Measurements from ENCODE around the gene MROH9.

The MROH9 gene

GRCh38 chr1:171081763-171082201, 146.4 kb downstream of the MROH9 start:
- H3K4me1 ChIP-seq (ENCODE audit: control insufficient read depth, insufficient read depth, low read length, poor library complexity, severe bottlenecking), result no peaks in the 10 kb centered on the region
- no peak overlapping the region for H3K4me3 ChIP-seq (ENCODE audit: extremely low read depth, insufficient read depth, low read length, poor library complexity, severe bottlenecking)
- H3K9me3 ChIP-seq (ENCODE audit: control insufficient read depth, low read length), result no peaks in the 10 kb centered on the region
- 90% methylated on average over 7 of the region's 7 CpGs for WGBS, 2 experiments (ENCODE audit: insufficient coverage in 2 of 2)
- H3K36me3 ChIP-seq (ENCODE audit: control insufficient read depth, insufficient read depth, low read length), result no peaks in the 10 kb centered on the region
- no peak overlapping the region for H3K27ac ChIP-seq (ENCODE audit: low read depth, low read length, severe bottlenecking)

GRCh38 chr1:171082606-171083005, 147.3 kb downstream of the MROH9 start:
- no peak overlapping the region for H3K27ac ChIP-seq (ENCODE audit: low read depth, low read length, severe bottlenecking)
- no CpG with 5 or more reads among the region's 1 CpG for WGBS, 2 experiments (ENCODE audit: insufficient coverage in 2 of 2)
- no peaks in the 10 kb centered on the region for H3K36me3 ChIP-seq (ENCODE audit: control insufficient read depth, insufficient read depth, low read length)
- H3K4me1 ChIP-seq (ENCODE audit: control insufficient read depth, insufficient read depth, low read length, poor library complexity, severe bottlenecking), result no peaks in the 10 kb centered on the region
- H3K4me3 ChIP-seq (ENCODE audit: extremely low read depth, insufficient read depth, low read length, poor library complexity, severe bottlenecking), result no peak overlapping the region
- H3K9me3 ChIP-seq (ENCODE audit: control insufficient read depth, low read length), result no peaks in the 10 kb centered on the region

GRCh38 chr1:171083222-171083621, 147.9 kb downstream of the MROH9 start:
- no peaks in the 10 kb centered on the region for H3K36me3 ChIP-seq (ENCODE audit: control insufficient read depth, insufficient read depth, low read length)
- no peaks in the 10 kb centered on the region for H3K4me1 ChIP-seq (ENCODE audit: control insufficient read depth, insufficient read depth, low read length, poor library complexity, severe bottlenecking)
- WGBS, 2 experiments (ENCODE audit: insufficient coverage in 2 of 2), result 91 to 92% methylated on average over 4 of the region's 5 CpGs
- H3K9me3 ChIP-seq (ENCODE audit: control insufficient read depth, low read length), result no peaks in the 10 kb centered on the region
- no peak overlapping the region for H3K27ac ChIP-seq (ENCODE audit: low read depth, low read length, severe bottlenecking)
- H3K4me3 ChIP-seq (ENCODE audit: extremely low read depth, insufficient read depth, low read length, poor library complexity, severe bottlenecking), result no peak overlapping the region

GRCh38 chr1:171084091-171084490, 148.8 kb downstream of the MROH9 start:
- no peak overlapping the region for H3K4me3 ChIP-seq (ENCODE audit: extremely low read depth, insufficient read depth, low read length, poor library complexity, severe bottlenecking)
- no peaks in the 10 kb centered on the region for H3K36me3 ChIP-seq (ENCODE audit: control insufficient read depth, insufficient read depth, low read length)
- no peak overlapping the region for H3K27ac ChIP-seq (ENCODE audit: low read depth, low read length, severe bottlenecking)
- H3K4me1 ChIP-seq (ENCODE audit: control insufficient read depth, insufficient read depth, low read length, poor library complexity, severe bottlenecking), result no peaks in the 10 kb centered on the region
- H3K9me3 ChIP-seq (ENCODE audit: control insufficient read depth, low read length), result no peaks in the 10 kb centered on the region

- no peak overlapping the region for H3K4me3 ChIP-seq (ENCODE audit: extremely low read depth, insufficient read depth, low read length, poor library complexity, severe bottlenecking)
- H3K36me3 ChIP-seq (ENCODE audit: control insufficient read depth, insufficient read depth, low read length), result no peaks in the 10 kb centered on the region
- H3K9me3 ChIP-seq (ENCODE audit: control insufficient read depth, low read length), result no peaks in the 10 kb centered on the region
- 100% methylated on average over 1 of the region's 2 CpGs; no CpG with 5 or more reads in 1 of the 2 experiments for WGBS, 2 experiments (ENCODE audit: insufficient coverage in 2 of 2)
- no peaks in the 10 kb centered on the region for H3K4me1 ChIP-seq (ENCODE audit: control insufficient read depth, insufficient read depth, low read length, poor library complexity, severe bottlenecking)
- no peak overlapping the region for H3K27ac ChIP-seq (ENCODE audit: low read depth, low read length, severe bottlenecking)
These were observed 149.5 kb downstream of the MROH9 start for GRCh38 chr1:171084870-171085269.

- no peaks in the 10 kb centered on the region for H3K9me3 ChIP-seq (ENCODE audit: control insufficient read depth, low read length)
- H3K27ac ChIP-seq (ENCODE audit: low read depth, low read length, severe bottlenecking), result no peak overlapping the region
- H3K4me3 ChIP-seq (ENCODE audit: extremely low read depth, insufficient read depth, low read length, poor library complexity, severe bottlenecking), result no peak overlapping the region
- no peaks in the 10 kb centered on the region for H3K4me1 ChIP-seq (ENCODE audit: control insufficient read depth, insufficient read depth, low read length, poor library complexity, severe bottlenecking)
- no peaks in the 10 kb centered on the region for H3K36me3 ChIP-seq (ENCODE audit: control insufficient read depth, insufficient read depth, low read length)
These were observed 152.6 kb downstream of the MROH9 start for GRCh38 chr1:171087896-171088295.

- 96 to 100% methylated on average over 2 to 4 of the region's 5 CpGs for WGBS, 2 experiments (ENCODE audit: insufficient coverage in 2 of 2)
- H3K4me1 ChIP-seq (ENCODE audit: control insufficient read depth, insufficient read depth, low read length, poor library complexity, severe bottlenecking), result no peaks in the 10 kb centered on the region
- H3K27ac ChIP-seq (ENCODE audit: low read depth, low read length, severe bottlenecking), result no peak within 1 kb of the TSS
- no peaks in the 10 kb centered on the region for H3K36me3 ChIP-seq (ENCODE audit: control insufficient read depth, insufficient read depth, low read length)
- H3K9me3 ChIP-seq (ENCODE audit: control insufficient read depth, low read length), result no peaks in the 10 kb centered on the region
- H3K4me3 ChIP-seq (ENCODE audit: extremely low read depth, insufficient read depth, low read length, poor library complexity, severe bottlenecking), result no peak within 1 kb of the TSS
These were observed 155.3 kb downstream of the MROH9 start, which contains the start of gene FMO3 for GRCh38 chr1:171090604-171091003. TSS of gene FMO3 (plus strand) at chr1:171090905. CDS start at chr1:171092659, 1,754 bp downstream.

GRCh38 chr1:171103862-171104261, 168.5 kb downstream of the MROH9 start:
- no peak overlapping the region for H3K4me3 ChIP-seq (ENCODE audit: extremely low read depth, insufficient read depth, low read length, poor library complexity, severe bottlenecking)
- no peaks in the 10 kb centered on the region for H3K4me1 ChIP-seq (ENCODE audit: control insufficient read depth, insufficient read depth, low read length, poor library complexity, severe bottlenecking)
- WGBS, 2 experiments (ENCODE audit: insufficient coverage in 2 of 2), result 100% methylated on average over 1 of the region's 1 CpG; no CpG with 5 or more reads in 1 of the 2 experiments
- H3K27ac ChIP-seq (ENCODE audit: low read depth, low read length, severe bottlenecking), result no peak overlapping the region
- H3K9me3 ChIP-seq (ENCODE audit: control insufficient read depth, low read length), result no peaks in the 10 kb centered on the region
- H3K36me3 ChIP-seq (ENCODE audit: control insufficient read depth, insufficient read depth, low read length), result no peaks in the 10 kb centered on the region

GRCh38 chr1:171107262-171107940, 172.1 kb downstream of the MROH9 start:
- WGBS, 2 experiments (ENCODE audit: insufficient coverage in 2 of 2), result 83% methylated on average over 2 of the region's 3 CpGs; no CpG with 5 or more reads in 1 of the 2 experiments
- Histone ChIP-seq H3K9me3 (ENCODE audit: control insufficient read depth, low read length) (no peaks in the 10 kb centered on the region), H3K27ac (ENCODE audit: low read depth, low read length, severe bottlenecking) (no peak overlapping the region)

GRCh38 chr1:171107969-171108368, 172.6 kb downstream of the MROH9 start:
- H3K36me3 ChIP-seq (ENCODE audit: control insufficient read depth, insufficient read depth, low read length), result no peaks in the 10 kb centered on the region
- H3K4me3 ChIP-seq (ENCODE audit: extremely low read depth, insufficient read depth, low read length, poor library complexity, severe bottlenecking), result no peak overlapping the region
- no peaks in the 10 kb centered on the region for H3K9me3 ChIP-seq (ENCODE audit: control insufficient read depth, low read length)
- no peaks in the 10 kb centered on the region for H3K4me1 ChIP-seq (ENCODE audit: control insufficient read depth, insufficient read depth, low read length, poor library complexity, severe bottlenecking)
- no peak overlapping the region for H3K27ac ChIP-seq (ENCODE audit: low read depth, low read length, severe bottlenecking)
- 79 to 92% methylated on average over 2 to 6 of the region's 8 CpGs for WGBS, 2 experiments (ENCODE audit: insufficient coverage in 2 of 2)

More at GRCh38 chr1:171107262-171107940, 172.1 kb downstream of the MROH9 start:
- no peaks in the 10 kb centered on the region for H3K4me1 ChIP-seq (ENCODE audit: control insufficient read depth, insufficient read depth, low read length, poor library complexity, severe bottlenecking)
- H3K4me3 ChIP-seq (ENCODE audit: extremely low read depth, insufficient read depth, low read length, poor library complexity, severe bottlenecking), result no peak overlapping the region
- H3K36me3 ChIP-seq (ENCODE audit: control insufficient read depth, insufficient read depth, low read length), result no peaks in the 10 kb centered on the region

GRCh38 chr1:171109966-171110365, 174.6 kb downstream of the MROH9 start:
- 67% methylated on average over 1 of the region's 7 CpGs; no CpG with 5 or more reads in 1 of the 2 experiments for WGBS, 2 experiments (ENCODE audit: insufficient coverage in 2 of 2)
- Histone ChIP-seq H3K9me3 (ENCODE audit: control insufficient read depth, low read length) (no peaks in the 10 kb centered on the region), H3K27ac (ENCODE audit: low read depth, low read length, severe bottlenecking) (no peak overlapping the region), H3K4me1 (ENCODE audit: control insufficient read depth, insufficient read depth, low read length, poor library complexity, severe bottlenecking) (no peaks in the 10 kb centered on the region), H3K36me3 (ENCODE audit: control insufficient read depth, insufficient read depth, low read length) (no peaks in the 10 kb centered on the region), H3K4me3 (ENCODE audit: extremely low read depth, insufficient read depth, low read length, poor library complexity, severe bottlenecking) (no peak overlapping the region)

All from mesodermal cell (in vitro differentiated cells).